GM20000 (cell line): Measurements from ENCODE around the gene RPN1.

ENCODE experiments used
- DNase-seq: peaks from one replicate; pipeline ENCODE4 v3.0.0; 2012; ENCODE audit warnings: low spot score
- CTCF ChIP-seq: IDR thresholded peaks from 2 replicates; pipeline ENCODE4 v1.5.1; 2012; ENCODE audit warnings: mild to moderate bottlenecking, control low read depth; ENCODE audit errors: extremely low read depth, missing control alignments

Gene RPN1

DNA sequence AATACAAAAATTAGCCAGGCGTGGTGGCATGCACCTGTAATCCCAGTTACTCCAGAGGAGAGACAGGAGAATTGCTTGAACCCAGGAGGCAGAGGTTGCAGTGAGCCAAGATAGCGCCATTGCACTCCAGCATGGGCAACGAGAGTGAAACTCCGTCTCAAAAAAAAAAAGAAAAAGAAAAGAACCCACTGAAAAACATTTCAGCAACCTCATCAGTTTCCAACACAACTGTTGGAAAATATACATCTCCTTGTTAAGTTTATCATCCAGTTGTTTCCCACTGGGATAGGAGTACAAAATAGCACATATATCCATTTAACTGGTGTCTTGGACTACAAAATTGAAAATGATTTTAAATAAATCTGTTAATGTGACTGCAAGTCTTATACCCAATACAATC lies 2.2 kb downstream of the RPN1 start:
- DNase-seq = no peak
- no peak for TF ChIP-seq CTCF

- DNase-seq = no peak
- TF ChIP-seq CTCF = no peak
Observed at GRCh38 chr3:128647307-128647706, 3.3 kb downstream of the RPN1 start.

GRCh38 chr3:128634075-128634611 lies 16.5 kb downstream of the RPN1 start:
- no peak for DNase-seq
- TF ChIP-seq CTCF = no peak

DNA sequence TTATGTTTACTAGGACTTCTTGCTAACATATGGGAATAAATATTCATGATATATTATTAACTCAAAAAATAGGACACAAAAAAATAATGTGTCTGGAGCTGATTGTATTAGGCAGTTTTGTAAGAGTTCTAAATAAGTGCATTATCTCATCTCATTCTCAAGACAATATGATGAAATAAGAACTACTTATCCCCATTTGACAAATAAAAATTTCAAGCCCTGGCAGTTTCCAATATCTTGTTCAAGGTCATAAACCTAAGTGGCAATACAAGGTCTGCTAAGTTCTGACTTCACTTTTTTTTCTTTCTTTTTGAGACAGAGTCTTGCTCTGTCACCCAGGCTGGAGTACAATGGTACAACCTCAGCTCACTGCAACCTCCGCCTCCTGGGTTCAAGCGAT lies 18.3 kb downstream of the RPN1 start:
- no peak for TF ChIP-seq CTCF
- DNase-seq = no peak

GRCh38 chr3:128629936-128630335 lies 20.7 kb downstream of the RPN1 start:
- no peak for DNase-seq
- no peak for TF ChIP-seq CTCF

GRCh38 chr3:128625409-128625945 lies 25.1 kb downstream of the RPN1 start:
- DNase-seq = no peak
- no peak for TF ChIP-seq CTCF

DNA sequence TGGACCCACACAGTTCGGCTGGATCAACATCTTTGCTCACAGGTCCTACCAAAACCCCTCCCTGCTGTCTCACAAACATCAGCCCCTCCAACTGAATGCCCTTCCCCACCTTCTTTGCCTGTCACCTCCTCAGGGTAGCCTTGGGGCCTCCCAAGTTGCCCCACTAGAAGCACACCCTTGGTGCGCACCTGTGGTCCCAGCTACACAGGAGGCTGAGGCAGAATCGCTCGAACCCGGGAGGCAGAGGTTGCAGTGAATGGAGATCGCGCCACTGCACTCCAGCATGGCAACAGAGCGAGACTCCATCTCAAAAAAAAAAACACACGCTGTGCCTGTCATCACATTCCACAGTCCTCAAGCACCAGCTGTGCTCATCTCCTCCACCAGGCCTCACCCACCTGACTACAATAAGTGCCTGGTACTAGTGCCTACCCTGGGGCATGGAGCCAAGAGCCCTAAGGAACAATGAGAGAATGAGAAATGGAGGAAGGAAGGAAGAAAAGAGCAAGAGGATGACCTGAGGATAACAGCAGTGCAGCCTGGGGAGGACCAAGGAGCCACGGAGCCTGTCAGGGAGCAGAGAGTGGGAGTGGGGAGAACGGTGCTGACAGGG lies 26.0 kb downstream of the RPN1 start:
- no peak for DNase-seq
- TF ChIP-seq CTCF = no peak
